Measurements from ENCODE around the gene LAMA2.

DNA sequence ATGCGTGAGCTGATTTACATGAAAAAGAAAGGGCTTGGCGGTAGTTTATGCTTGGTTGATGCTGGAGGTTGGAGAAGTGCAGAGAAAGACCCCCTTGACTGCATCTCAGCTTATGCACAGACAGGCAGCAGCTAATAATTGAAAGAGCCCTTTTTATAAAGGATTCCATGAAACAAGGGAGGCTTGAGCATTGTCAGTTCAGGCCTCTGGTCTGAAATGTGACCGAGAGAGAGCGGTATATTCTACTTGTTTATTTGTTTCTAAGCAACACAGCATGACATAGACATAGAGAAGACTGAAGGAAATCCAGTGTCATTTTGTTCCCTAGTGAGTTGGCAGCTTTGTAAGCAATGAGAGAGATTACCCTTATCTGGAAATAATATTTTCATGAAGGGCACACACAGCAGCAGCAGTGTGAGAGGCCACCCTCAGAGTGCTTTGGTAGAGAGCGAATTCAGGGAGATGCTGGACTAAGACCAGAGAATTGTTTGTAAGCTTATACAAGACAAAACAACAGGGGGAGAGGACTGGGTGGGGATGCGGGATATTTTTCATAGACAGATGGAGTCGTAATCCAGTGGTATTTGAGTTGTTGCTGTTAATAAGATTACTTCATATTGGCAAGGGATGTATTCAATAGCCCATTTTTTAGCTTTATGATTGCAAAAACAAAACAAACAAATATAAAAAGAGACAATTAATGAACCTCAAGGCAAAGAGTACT lies 34.6 kb upstream of the LAMA2 start:
- no peak for TF ChIP-seq POLR2A (IDR thresholded peaks at IDR 0.05)
- TF ChIP-seq, protein P1, sequence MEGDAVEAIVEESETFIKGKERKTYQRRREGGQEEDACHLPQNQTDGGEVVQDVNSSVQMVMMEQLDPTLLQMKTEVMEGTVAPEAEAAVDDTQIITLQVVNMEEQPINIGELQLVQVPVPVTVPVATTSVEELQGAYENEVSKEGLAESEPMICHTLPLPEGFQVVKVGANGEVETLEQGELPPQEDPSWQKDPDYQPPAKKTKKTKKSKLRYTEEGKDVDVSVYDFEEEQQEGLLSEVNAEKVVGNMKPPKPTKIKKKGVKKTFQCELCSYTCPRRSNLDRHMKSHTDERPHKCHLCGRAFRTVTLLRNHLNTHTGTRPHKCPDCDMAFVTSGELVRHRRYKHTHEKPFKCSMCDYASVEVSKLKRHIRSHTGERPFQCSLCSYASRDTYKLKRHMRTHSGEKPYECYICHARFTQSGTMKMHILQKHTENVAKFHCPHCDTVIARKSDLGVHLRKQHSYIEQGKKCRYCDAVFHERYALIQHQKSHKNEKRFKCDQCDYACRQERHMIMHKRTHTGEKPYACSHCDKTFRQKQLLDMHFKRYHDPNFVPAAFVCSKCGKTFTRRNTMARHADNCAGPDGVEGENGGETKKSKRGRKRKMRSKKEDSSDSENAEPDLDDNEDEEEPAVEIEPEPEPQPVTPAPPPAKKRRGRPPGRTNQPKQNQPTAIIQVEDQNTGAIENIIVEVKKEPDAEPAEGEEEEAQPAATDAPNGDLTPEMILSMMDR (IDR thresholded peaks at IDR 0.05 in 8 of 11, conservative IDR thresholded peaks at IDR 0.05 in 3 of 11) = no peak
- TF ChIP-seq POLR2AphosphoS5 (IDR thresholded peaks at IDR 0.05) = no peak

Measured in spleen (tissue), 7 donors.